Measurements from ENCODE around the gene E2F1. TPM values are rescaled to one million over a fixed set of nuclear protein-coding genes. Genes with fewer than 3 reads are reported as not detected.
"Not testable (repeated sequence)": the region's sequence is repeated elsewhere in the genome, so short reads cannot be mapped to it uniquely, and the experiment has no call there.

The E2F1 gene
- total and polyA plus RNA-seq, 2 experiments from 2014 or later, result 12.1 to 42.6 TPM

DNA sequence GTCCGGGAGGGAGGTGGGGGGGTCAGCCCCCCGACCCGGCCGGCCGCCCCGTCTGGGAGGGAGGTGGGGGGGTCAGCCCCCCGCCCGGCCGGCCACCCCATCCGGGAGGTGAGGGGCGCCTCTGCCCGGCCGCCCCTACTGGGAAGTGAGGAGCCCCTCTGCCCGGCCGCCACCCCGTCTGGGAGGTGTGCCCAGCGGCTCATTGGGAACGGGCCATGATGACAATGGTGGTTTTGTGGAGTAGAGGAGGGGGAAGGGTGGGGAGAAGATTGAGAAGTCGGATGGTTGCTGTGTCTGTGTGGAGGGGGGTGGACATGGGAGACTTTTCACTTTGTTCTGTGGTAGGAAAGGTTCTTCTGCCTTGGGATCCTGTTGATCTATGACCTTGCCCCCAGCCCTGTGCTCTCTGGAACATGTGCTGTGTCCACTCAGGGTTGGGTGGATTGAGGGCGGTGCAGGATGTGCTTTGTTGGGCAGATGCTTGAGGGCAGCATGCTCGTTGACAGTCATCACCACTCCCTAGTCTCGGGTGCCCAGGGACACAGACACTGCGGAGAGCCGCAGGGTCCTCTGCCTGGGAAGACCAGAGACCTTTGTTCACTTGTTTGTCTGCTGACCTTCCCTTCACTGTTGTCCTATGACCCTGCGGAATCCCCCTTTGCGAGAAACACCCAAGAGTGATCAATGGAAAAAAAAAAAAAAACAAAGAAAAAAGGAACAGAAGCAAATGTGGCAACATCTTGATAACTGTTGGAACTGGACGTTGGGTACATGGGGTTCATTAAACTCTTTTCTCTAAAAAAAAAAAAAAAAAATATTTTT is 15.7 kb upstream of the E2F1 start:
- DNase-seq (ENCODE audit: low spot score) (no peak), ATAC-seq (no peak)
- Mint-ChIP-seq H3K27me3 (ENCODE audit: insufficient read depth, low read depth, poor library complexity) (peaks cover 7% of the 10 kb centered on the region), H3K4me3 (no peak overlapping the region), H3K27ac (no peak overlapping the region), H3K36me3 (ENCODE audit: low read depth) (peaks cover 26% of the 10 kb centered on the region), H3K9me3 (peaks cover 55% of the 10 kb centered on the region), H3K4me1 (no peaks in the 10 kb centered on the region)
- Histone ChIP-seq H2AFZ (no peak overlapping the region), H4K20me1 (replicated peaks; ENCODE audit: insufficient read depth) (no peaks in the 10 kb centered on the region), H3F3A (replicated peaks; ENCODE audit: low read depth) (no peaks in the 10 kb centered on the region), H3K4me3 (no peak overlapping the region), H3K4me2 (no peak overlapping the region), H3K79me2 (replicated peaks; ENCODE audit: insufficient read depth) (no peaks in the 10 kb centered on the region), H3K27ac (ENCODE audit: low read depth) (no peak overlapping the region), H3K27me3 (ENCODE audit: insufficient read depth) (no peaks in the 10 kb centered on the region), H3K9me2 (ENCODE audit: insufficient read depth) (no peaks in the 10 kb centered on the region), H3K4me1 (ENCODE audit: insufficient read depth) (no peaks in the 10 kb centered on the region), H3K36me3 (ENCODE audit: insufficient read depth) (no peaks in the 10 kb centered on the region)
- TF ChIP-seq NANOG (IDR thresholded peaks at IDR 0.05; ENCODE audit: borderline replicate concordance) (no peak), CREB1 (CRISPR knock-in tag; IDR thresholded peaks at IDR 0.05; ENCODE audit: low read depth) (no peak), JUNB (IDR thresholded peaks at IDR 0.05; ENCODE audit: unreplicated experiment) (no peak), ZNF114 (CRISPR knock-in tag; IDR thresholded peaks at IDR 0.05) (no peak), POLR2AphosphoS5 (IDR thresholded peaks at IDR 0.05; ENCODE audit: low read depth) (no peak), EZH2phosphoT487 (IDR thresholded peaks at IDR 0.05; ENCODE audit: unreplicated experiment) (no peak), STAT1 (IDR thresholded peaks at IDR 0.05; ENCODE audit: unreplicated experiment) (no peak)
- TF ChIP-seq, protein P1, sequence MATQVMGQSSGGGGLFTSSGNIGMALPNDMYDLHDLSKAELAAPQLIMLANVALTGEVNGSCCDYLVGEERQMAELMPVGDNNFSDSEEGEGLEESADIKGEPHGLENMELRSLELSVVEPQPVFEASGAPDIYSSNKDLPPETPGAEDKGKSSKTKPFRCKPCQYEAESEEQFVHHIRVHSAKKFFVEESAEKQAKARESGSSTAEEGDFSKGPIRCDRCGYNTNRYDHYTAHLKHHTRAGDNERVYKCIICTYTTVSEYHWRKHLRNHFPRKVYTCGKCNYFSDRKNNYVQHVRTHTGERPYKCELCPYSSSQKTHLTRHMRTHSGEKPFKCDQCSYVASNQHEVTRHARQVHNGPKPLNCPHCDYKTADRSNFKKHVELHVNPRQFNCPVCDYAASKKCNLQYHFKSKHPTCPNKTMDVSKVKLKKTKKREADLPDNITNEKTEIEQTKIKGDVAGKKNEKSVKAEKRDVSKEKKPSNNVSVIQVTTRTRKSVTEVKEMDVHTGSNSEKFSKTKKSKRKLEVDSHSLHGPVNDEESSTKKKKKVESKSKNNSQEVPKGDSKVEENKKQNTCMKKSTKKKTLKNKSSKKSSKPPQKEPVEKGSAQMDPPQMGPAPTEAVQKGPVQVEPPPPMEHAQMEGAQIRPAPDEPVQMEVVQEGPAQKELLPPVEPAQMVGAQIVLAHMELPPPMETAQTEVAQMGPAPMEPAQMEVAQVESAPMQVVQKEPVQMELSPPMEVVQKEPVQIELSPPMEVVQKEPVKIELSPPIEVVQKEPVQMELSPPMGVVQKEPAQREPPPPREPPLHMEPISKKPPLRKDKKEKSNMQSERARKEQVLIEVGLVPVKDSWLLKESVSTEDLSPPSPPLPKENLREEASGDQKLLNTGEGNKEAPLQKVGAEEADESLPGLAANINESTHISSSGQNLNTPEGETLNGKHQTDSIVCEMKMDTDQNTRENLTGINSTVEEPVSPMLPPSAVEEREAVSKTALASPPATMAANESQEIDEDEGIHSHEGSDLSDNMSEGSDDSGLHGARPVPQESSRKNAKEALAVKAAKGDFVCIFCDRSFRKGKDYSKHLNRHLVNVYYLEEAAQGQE (IDR thresholded peaks at IDR 0.05; ENCODE audit: unreplicated experiment), result no peak
- TF ChIP-seq, protein P2, sequence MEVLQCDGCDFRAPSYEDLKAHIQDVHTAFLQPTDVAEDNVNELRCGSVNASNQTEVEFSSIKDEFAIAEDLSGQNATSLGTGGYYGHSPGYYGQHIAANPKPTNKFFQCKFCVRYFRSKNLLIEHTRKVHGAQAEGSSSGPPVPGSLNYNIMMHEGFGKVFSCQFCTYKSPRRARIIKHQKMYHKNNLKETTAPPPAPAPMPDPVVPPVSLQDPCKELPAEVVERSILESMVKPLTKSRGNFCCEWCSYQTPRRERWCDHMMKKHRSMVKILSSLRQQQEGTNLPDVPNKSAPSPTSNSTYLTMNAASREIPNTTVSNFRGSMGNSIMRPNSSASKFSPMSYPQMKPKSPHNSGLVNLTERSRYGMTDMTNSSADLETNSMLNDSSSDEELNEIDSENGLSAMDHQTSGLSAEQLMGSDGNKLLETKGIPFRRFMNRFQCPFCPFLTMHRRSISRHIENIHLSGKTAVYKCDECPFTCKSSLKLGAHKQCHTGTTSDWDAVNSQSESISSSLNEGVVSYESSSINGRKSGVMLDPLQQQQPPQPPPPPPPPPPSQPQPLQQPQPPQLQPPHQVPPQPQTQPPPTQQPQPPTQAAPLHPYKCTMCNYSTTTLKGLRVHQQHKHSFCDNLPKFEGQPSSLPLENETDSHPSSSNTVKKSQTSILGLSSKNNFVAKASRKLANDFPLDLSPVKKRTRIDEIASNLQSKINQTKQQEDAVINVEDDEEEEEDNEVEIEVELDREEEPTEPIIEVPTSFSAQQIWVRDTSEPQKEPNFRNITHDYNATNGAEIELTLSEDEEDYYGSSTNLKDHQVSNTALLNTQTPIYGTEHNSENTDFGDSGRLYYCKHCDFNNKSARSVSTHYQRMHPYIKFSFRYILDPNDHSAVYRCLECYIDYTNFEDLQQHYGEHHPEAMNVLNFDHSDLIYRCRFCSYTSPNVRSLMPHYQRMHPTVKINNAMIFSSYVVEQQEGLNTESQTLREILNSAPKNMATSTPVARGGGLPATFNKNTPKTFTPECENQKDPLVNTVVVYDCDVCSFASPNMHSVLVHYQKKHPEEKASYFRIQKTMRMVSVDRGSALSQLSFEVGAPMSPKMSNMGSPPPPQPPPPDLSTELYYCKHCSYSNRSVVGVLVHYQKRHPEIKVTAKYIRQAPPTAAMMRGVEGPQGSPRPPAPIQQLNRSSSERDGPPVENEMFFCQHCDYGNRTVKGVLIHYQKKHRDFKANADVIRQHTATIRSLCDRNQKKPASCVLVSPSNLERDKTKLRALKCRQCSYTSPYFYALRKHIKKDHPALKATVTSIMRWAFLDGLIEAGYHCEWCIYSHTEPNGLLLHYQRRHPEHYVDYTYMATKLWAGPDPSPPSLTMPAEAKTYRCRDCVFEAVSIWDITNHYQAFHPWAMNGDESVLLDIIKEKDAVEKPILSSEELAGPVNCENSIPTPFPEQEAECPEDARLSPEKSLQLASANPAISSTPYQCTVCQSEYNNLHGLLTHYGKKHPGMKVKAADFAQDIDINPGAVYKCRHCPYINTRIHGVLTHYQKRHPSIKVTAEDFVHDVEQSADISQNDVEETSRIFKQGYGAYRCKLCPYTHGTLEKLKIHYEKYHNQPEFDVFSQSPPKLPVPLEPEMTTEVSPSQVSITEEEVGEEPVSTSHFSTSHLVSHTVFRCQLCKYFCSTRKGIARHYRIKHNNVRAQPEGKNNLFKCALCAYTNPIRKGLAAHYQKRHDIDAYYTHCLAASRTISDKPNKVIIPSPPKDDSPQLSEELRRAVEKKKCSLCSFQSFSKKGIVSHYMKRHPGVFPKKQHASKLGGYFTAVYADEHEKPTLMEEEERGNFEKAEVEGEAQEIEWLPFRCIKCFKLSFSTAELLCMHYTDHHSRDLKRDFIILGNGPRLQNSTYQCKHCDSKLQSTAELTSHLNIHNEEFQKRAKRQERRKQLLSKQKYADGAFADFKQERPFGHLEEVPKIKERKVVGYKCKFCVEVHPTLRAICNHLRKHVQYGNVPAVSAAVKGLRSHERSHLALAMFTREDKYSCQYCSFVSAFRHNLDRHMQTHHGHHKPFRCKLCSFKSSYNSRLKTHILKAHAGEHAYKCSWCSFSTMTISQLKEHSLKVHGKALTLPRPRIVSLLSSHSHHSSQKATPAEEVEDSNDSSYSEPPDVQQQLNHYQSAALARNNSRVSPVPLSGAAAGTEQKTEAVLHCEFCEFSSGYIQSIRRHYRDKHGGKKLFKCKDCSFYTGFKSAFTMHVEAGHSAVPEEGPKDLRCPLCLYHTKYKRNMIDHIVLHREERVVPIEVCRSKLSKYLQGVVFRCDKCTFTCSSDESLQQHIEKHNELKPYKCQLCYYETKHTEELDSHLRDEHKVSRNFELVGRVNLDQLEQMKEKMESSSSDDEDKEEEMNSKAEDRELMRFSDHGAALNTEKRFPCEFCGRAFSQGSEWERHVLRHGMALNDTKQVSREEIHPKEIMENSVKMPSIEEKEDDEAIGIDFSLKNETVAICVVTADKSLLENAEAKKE (CRISPR knock-in tag; IDR thresholded peaks at IDR 0.05), result no peak
- TF ChIP-seq, protein P3, sequence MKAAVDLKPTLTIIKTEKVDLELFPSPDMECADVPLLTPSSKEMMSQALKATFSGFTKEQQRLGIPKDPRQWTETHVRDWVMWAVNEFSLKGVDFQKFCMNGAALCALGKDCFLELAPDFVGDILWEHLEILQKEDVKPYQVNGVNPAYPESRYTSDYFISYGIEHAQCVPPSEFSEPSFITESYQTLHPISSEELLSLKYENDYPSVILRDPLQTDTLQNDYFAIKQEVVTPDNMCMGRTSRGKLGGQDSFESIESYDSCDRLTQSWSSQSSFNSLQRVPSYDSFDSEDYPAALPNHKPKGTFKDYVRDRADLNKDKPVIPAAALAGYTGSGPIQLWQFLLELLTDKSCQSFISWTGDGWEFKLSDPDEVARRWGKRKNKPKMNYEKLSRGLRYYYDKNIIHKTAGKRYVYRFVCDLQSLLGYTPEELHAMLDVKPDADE (IDR thresholded peaks at IDR 0.05), result no peak

DNA sequence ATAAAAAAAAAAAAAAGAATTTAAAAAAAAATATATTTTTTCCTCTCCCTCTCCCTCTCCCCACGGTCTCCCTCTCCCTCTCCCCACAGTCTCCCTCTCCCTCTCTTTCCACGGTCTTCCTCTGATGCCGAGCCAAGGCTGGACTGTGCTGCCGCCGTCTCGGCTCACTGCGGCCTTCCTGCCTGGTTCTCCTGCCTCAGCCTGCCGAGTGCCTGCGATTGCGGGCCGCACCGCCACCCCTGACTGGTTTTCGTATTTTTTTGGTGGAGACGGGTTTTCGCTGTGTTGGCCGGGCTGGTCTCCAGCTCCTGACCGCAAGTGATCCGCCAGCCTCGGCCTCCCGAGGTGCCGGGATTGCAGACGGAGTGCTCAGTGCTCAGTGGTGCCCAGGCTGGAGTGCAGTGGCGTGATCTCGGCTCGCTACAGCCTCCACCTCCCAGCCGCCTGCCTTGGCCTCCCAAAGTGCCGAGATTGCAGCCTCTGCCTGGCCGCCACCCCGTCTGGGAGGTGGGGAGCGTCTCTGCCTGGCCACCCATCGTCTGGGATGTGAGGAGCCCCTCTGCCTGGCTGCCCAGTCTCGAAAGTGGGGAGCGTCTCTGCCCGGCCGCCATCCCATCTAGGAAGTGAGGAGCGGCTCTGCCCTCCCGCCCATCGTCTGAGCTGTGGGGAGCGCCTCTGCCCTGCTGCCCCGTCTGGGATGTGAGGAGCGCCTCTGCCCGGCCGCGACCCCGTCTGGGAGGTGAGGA is 14.7 kb upstream of the E2F1 start:
- H3K4me1 Mint-ChIP-seq; H4K20me1 ChIP-seq (replicated peaks; ENCODE audit: insufficient read depth); H3K27ac ChIP-seq (ENCODE audit: low read depth); H3K4me2 ChIP-seq; DNase-seq (ENCODE audit: low spot score); H3K4me1 ChIP-seq (ENCODE audit: insufficient read depth); ATAC-seq; H3F3A ChIP-seq (replicated peaks; ENCODE audit: low read depth); H3K27ac Mint-ChIP-seq; H3K27me3 ChIP-seq (ENCODE audit: insufficient read depth); H3K4me3 ChIP-seq; H3K36me3 ChIP-seq (ENCODE audit: insufficient read depth); H3K79me2 ChIP-seq (replicated peaks; ENCODE audit: insufficient read depth); H3K4me3 Mint-ChIP-seq; H3K27me3 Mint-ChIP-seq (ENCODE audit: insufficient read depth, low read depth, poor library complexity); H3K9me2 ChIP-seq (ENCODE audit: insufficient read depth); H2AFZ ChIP-seq: not testable (repeated sequence)
- peaks cover 55% of the 10 kb centered on the region for H3K9me3 Mint-ChIP-seq
- peaks cover 26% of the 10 kb centered on the region for H3K36me3 Mint-ChIP-seq (ENCODE audit: low read depth)
